Astrocyte (in vitro differentiated cells and primary cell): Measurements from ENCODE around the gene ACYP2. TPM values are rescaled to one million over a fixed set of nuclear protein-coding genes. Genes with fewer than 3 reads are reported as not detected.
"Not testable (repeated sequence)": the region's sequence is repeated elsewhere in the genome, so short reads cannot be mapped to it uniquely, and the experiment has no call there.

Experiments
- DNase-seq: peaks from one replicate; pipeline ENCODE4 v3.0.0-alpha.2; 2010; ENCODE audit warnings: low read depth
- FAIRE-seq: peaks from 2 replicates; lab custom pipeline; 2011; peaks lifted over from hg19 to GRCh38; lab: Jason Lieb, UNC
- H2AFZ ChIP-seq: 2 replicates; pipeline ENCODE4 v1.6.0; 2012; ENCODE audit warnings: low read depth, low read length, inconsistent platforms
- H3K27ac ChIP-seq: 2 replicates; pipeline ENCODE4 v1.5.1; 2011; ENCODE audit warnings: low read depth, low read length, inconsistent platforms
- H3K27me3 ChIP-seq: 2 replicates; pipeline ENCODE4 v1.6.0; 2011; ENCODE audit warnings: low read length, inconsistent platforms; ENCODE audit not compliant: insufficient read depth
- H3K36me3 ChIP-seq: 2 replicates; pipeline ENCODE4 v1.5.1; 2011; ENCODE audit warnings: low read length, inconsistent platforms; ENCODE audit not compliant: insufficient read depth
- H3K4me1 ChIP-seq: 2 replicates; pipeline ENCODE4 v1.5.1; 2011; ENCODE audit warnings: low read length, inconsistent platforms; ENCODE audit not compliant: insufficient read depth
- H3K4me2 ChIP-seq: 2 replicates; pipeline ENCODE4 v1.6.0; 2012; ENCODE audit warnings: low read length, inconsistent platforms
- H3K4me3 ChIP-seq: 2 replicates; pipeline ENCODE4 v1.5.1; 2011; ENCODE audit warnings: low read depth, mild to moderate bottlenecking, low read length, inconsistent platforms; ENCODE audit not compliant: insufficient read depth
- H3K79me2 ChIP-seq: 2 replicates; pipeline ENCODE4 v1.6.0; 2012; ENCODE audit warnings: mild to moderate bottlenecking, low read length, inconsistent platforms; ENCODE audit not compliant: insufficient read depth
- H3K9ac ChIP-seq: 2 replicates; pipeline ENCODE4 v1.6.0; 2012; ENCODE audit warnings: mild to moderate bottlenecking, low read length, inconsistent platforms
- H3K9me3 ChIP-seq: 2 replicates; pipeline ENCODE4 v1.5.1; 2012; ENCODE audit warnings: low read depth, mild to moderate bottlenecking, low read length, inconsistent platforms; ENCODE audit not compliant: insufficient read depth
- H4K20me1 ChIP-seq: 2 replicates; pipeline ENCODE4 v1.6.0; 2012; ENCODE audit warnings: low read length, inconsistent platforms; ENCODE audit not compliant: insufficient read depth
- H3K27ac Mint-ChIP-seq: one replicate; pipeline ENCODE4 v1.8.0; 2021; ENCODE audit warnings: mild to moderate bottlenecking, mixed read lengths; ENCODE audit not compliant: unreplicated experiment
- H3K27me3 Mint-ChIP-seq: one replicate; pipeline ENCODE4 v1.8.0; 2021; ENCODE audit warnings: low read depth, mixed read lengths; ENCODE audit not compliant: unreplicated experiment
- H3K36me3 Mint-ChIP-seq: one replicate; pipeline ENCODE4 v1.8.0; 2021; ENCODE audit warnings: low read depth, mixed read lengths; ENCODE audit not compliant: unreplicated experiment
- H3K4me1 Mint-ChIP-seq: one replicate; pipeline ENCODE4 v1.8.0; 2021; ENCODE audit warnings: low read depth, mixed read lengths; ENCODE audit not compliant: unreplicated experiment
- H3K4me3 Mint-ChIP-seq: one replicate; pipeline ENCODE4 v1.8.0; 2021; ENCODE audit warnings: mild to moderate bottlenecking, moderate library complexity, mixed read lengths; ENCODE audit not compliant: unreplicated experiment
- H3K9me3 Mint-ChIP-seq: one replicate; pipeline ENCODE4 v1.8.0; 2021; ENCODE audit warnings: mild to moderate bottlenecking, mixed read lengths; ENCODE audit not compliant: unreplicated experiment
- EZH2 ChIP-seq: IDR thresholded peaks from 2 replicates; pipeline ENCODE4 v1.6.1; 2012; ENCODE audit warnings: mild to moderate bottlenecking, low read length, inconsistent platforms; ENCODE audit not compliant: insufficient read depth
- total RNA-seq: library from RNA; stranded (reverse); gene quantifications from 2 replicates; pipeline ENCODE4 v1.2.1, GENCODE V29; 2021
- TF ChIP-seq, protein P1 (sequence below): IDR thresholded peaks from 2 replicates; pipeline ENCODE4 v1.5.1; 2011; ENCODE audit warnings: low read depth, mild to moderate bottlenecking, inconsistent platforms, low read length, moderate library complexity; ENCODE audit not compliant: insufficient read depth

ACYP2 gene
- total RNA-seq, 1 donor from 2014 or later: 6.8 TPM

DNA sequence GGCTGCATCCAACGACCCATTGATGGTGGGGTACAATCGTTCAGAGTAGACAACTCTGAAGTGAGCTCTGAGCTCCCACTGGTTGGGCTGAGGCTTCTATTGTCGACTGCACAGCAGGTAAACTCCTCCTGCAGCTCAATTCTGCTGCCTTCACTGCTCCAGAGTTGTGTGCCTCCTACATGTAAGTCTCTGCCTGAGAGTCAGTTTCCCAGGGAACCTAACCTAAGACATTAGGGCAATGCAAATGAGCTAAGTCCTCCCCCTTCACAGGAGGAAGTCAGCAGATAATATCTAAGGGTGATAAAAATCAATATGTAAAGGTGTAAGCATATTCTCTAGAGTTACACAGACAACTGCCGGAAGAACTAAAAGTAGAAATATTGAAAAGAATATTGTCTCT, 22.5 kb upstream of the ACYP2 start:
- Histone ChIP-seq H3K27me3 (peaks cover 3% of the 10 kb centered on the region), H2AFZ (no peak overlapping the region), H3K4me3 (no peak overlapping the region), H3K27ac (no peak overlapping the region), H3K4me2 (no peak overlapping the region), H3K79me2 (no peaks in the 10 kb centered on the region), H3K9ac (no peak overlapping the region), H4K20me1 (no peaks in the 10 kb centered on the region), H3K4me1 (peaks cover 9% of the 10 kb centered on the region), H3K36me3 (no peaks in the 10 kb centered on the region), H3K9me3 (no peaks in the 10 kb centered on the region)
- no peak for FAIRE-seq
- peaks cover 2% of the 10 kb centered on the region for H3K27me3 Mint-ChIP-seq
- peaks cover 3% of the 10 kb centered on the region for H3K36me3 Mint-ChIP-seq
- TF ChIP-seq, protein P1, sequence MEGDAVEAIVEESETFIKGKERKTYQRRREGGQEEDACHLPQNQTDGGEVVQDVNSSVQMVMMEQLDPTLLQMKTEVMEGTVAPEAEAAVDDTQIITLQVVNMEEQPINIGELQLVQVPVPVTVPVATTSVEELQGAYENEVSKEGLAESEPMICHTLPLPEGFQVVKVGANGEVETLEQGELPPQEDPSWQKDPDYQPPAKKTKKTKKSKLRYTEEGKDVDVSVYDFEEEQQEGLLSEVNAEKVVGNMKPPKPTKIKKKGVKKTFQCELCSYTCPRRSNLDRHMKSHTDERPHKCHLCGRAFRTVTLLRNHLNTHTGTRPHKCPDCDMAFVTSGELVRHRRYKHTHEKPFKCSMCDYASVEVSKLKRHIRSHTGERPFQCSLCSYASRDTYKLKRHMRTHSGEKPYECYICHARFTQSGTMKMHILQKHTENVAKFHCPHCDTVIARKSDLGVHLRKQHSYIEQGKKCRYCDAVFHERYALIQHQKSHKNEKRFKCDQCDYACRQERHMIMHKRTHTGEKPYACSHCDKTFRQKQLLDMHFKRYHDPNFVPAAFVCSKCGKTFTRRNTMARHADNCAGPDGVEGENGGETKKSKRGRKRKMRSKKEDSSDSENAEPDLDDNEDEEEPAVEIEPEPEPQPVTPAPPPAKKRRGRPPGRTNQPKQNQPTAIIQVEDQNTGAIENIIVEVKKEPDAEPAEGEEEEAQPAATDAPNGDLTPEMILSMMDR: no peak
- no peak for TF ChIP-seq EZH2
- no peak for DNase-seq
- H3K4me3 Mint-ChIP-seq: no peak overlapping the region
- H3K9me3 Mint-ChIP-seq: peaks cover 4% of the 10 kb centered on the region
- H3K4me1 Mint-ChIP-seq: peaks cover 8% of the 10 kb centered on the region
- no peak overlapping the region for H3K27ac Mint-ChIP-seq

GRCh38 chr2:54095406-54095805, 20.0 kb upstream of the ACYP2 start:
- H2AFZ ChIP-seq, DNase-seq, FAIRE-seq, H3K27me3 Mint-ChIP-seq, H3K4me1 Mint-ChIP-seq, H3K4me2 ChIP-seq, H3K9me3 ChIP-seq, H3K4me1 ChIP-seq, H4K20me1 ChIP-seq, H3K79me2 ChIP-seq, H3K36me3 Mint-ChIP-seq, H3K27ac ChIP-seq, H3K9ac ChIP-seq, H3K9me3 Mint-ChIP-seq, H3K4me3 Mint-ChIP-seq, H3K27ac Mint-ChIP-seq, H3K4me3 ChIP-seq, H3K27me3 ChIP-seq, H3K36me3 ChIP-seq: not testable (repeated sequence)

GRCh38 chr2:54096141-54096540, 19.3 kb upstream of the ACYP2 start:
- not testable (repeated sequence) for H3K4me1 Mint-ChIP-seq, H3K9me3 Mint-ChIP-seq, H3K4me1 ChIP-seq, H3K4me3 ChIP-seq, H4K20me1 ChIP-seq, H3K9ac ChIP-seq, H3K4me3 Mint-ChIP-seq, DNase-seq, H3K9me3 ChIP-seq, FAIRE-seq, H3K27ac Mint-ChIP-seq, H3K4me2 ChIP-seq, H3K36me3 Mint-ChIP-seq, H3K27me3 ChIP-seq, H3K27me3 Mint-ChIP-seq, H3K79me2 ChIP-seq, H3K27ac ChIP-seq, H2AFZ ChIP-seq, H3K36me3 ChIP-seq

DNA sequence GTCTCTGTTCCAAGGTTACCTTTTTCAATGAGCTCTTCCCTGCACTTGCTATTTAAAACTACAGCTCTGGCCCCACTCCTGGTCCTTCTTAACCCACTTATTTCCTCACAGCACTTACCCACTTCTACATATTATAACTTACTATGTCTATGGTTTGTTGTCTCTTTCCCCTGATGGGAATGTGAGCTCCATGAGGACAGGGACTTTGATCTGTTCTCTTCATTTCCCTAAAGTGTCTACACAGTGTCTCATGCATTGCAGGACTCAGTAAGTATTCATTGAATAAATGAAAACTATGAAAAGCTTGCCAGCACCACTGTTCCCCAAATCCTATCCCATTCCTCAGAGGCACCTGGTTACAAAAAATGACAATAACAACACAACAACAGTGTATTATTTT, 18.3 kb upstream of the ACYP2 start:
- H3K9me3 ChIP-seq: no peaks in the 10 kb centered on the region
- Mint-ChIP-seq H3K27ac (no peak overlapping the region), H3K4me3 (no peak overlapping the region), H3K36me3 (peaks cover 3% of the 10 kb centered on the region), H3K27me3 (no peaks in the 10 kb centered on the region), H3K4me1 (no peaks in the 10 kb centered on the region), H3K9me3 (peaks cover 4% of the 10 kb centered on the region)
- H3K4me2 ChIP-seq: no peak overlapping the region
- H3K27me3 ChIP-seq: peaks cover 3% of the 10 kb centered on the region
- TF ChIP-seq, protein P1: no peak
- no peak for TF ChIP-seq EZH2
- H3K4me3 ChIP-seq: no peak overlapping the region
- no peak for DNase-seq
- H3K27ac ChIP-seq: no peak overlapping the region
- no peaks in the 10 kb centered on the region for H4K20me1 ChIP-seq
- no peak overlapping the region for H2AFZ ChIP-seq
- no peaks in the 10 kb centered on the region for H3K79me2 ChIP-seq
- H3K36me3 ChIP-seq: no peaks in the 10 kb centered on the region
- no peaks in the 10 kb centered on the region for H3K4me1 ChIP-seq
- FAIRE-seq: no peak
- H3K9ac ChIP-seq: no peak overlapping the region
